ENCODE measurements around the gene DOCK6.

- no peak for TF ChIP-seq CTCF (IDR thresholded peaks at IDR 0.05)
- no peak for TF ChIP-seq POLR2A (IDR thresholded peaks at IDR 0.05)
Observed at GRCh38 chr19:11278670-11279069, 16.3 kb upstream of the DOCK6 start.
